Liver (tissue), 9 donors: ENCODE data around the gene SLC38A11. TPM values are rescaled to one million over a fixed set of nuclear protein-coding genes. Genes with fewer than 3 reads are reported as not detected.

Experiments
- DNase-seq: peaks from one replicate; pipeline ENCODE4 v3.0.0-alpha.2; 2017; ENCODE audit warnings: low spot score
- H3K27ac ChIP-seq, 2 donors: one replicate each; pipeline ENCODE4 v1.7.0; 2013; ENCODE audit warnings: inconsistent platforms in 2 of 2, low read length in 2 of 2, control low read depth in 1 of 2, low read depth in 1 of 2, mild to moderate bottlenecking in 1 of 2
- H3K27me3 ChIP-seq, 4 donors: one replicate each; pipeline versions ENCODE4 v1.6.1 to v1.7.0; 2013; ENCODE audit warnings: low read length in 3 of 4, inconsistent platforms in 1 of 4, mild to moderate bottlenecking in 1 of 4, moderate library complexity in 1 of 4; ENCODE audit not compliant: control insufficient read depth in 4 of 4, insufficient read depth in 4 of 4
- H3K36me3 ChIP-seq, 4 donors: one replicate each; pipeline versions ENCODE4 v1.6.1 to v1.7.0; 2013; ENCODE audit warnings: low read length in 3 of 4, mild to moderate bottlenecking in 3 of 4, low read depth in 1 of 4, moderate library complexity in 1 of 4; ENCODE audit not compliant: control insufficient read depth in 4 of 4, insufficient read depth in 3 of 4
- H3K4me1 ChIP-seq, 4 donors: one replicate each; pipeline versions ENCODE4 v1.6.1 to v1.7.0; 2013; ENCODE audit warnings: low read length in 3 of 4, mild to moderate bottlenecking in 3 of 4, moderate library complexity in 1 of 4; ENCODE audit not compliant: control insufficient read depth in 4 of 4, insufficient read depth in 4 of 4
- H3K4me3 ChIP-seq, 3 donors: one replicate each; pipeline versions ENCODE4 v1.6.1 to v1.7.0; 2013; ENCODE audit warnings: low read length in 3 of 3, control low read depth in 1 of 3, low read depth in 1 of 3, mild to moderate bottlenecking in 1 of 3
- H3K9ac ChIP-seq, 2 donors: one replicate each; pipeline ENCODE4 v1.7.0; 2013; ENCODE audit warnings: low read length in 2 of 2, mild to moderate bottlenecking in 2 of 2, moderate library complexity in 2 of 2, control low read depth in 1 of 2, low read depth in 1 of 2
- H3K9me3 ChIP-seq, 4 donors: one replicate each; pipeline versions ENCODE4 v1.6.1 to v1.7.0; 2013; ENCODE audit warnings: low read length in 3 of 4; ENCODE audit not compliant: control insufficient read depth in 4 of 4
- EGR1 ChIP-seq, 2 donors: IDR thresholded peaks; 2 replicates each; pipeline ENCODE4 v1.6.1; 2016 to 2018; ENCODE audit warnings: antibody characterized with exemption in 2 of 2, low read depth in 2 of 2
- FOXA1 ChIP-seq: IDR thresholded peaks from 2 replicates; pipeline ENCODE4 v1.6.1; 2016; ENCODE audit warnings: antibody characterized with exemption
- FOXA2 ChIP-seq: IDR thresholded peaks from 2 replicates; pipeline ENCODE4 v1.6.1; 2016; ENCODE audit warnings: antibody characterized with exemption
- GABPA ChIP-seq, 2 donors: IDR thresholded peaks in 1 of 2; conservative IDR thresholded peaks in 1 of 2; 2 replicates each; pipeline ENCODE4 v1.6.1; 2016; ENCODE audit warnings: antibody characterized with exemption in 2 of 2, mild to moderate bottlenecking in 1 of 2, moderate library complexity in 1 of 2
- HNF4A ChIP-seq, 2 donors: conservative IDR thresholded peaks; 2 replicates each; pipeline ENCODE4 v1.6.1; 2016; ENCODE audit warnings: antibody characterized with exemption in 2 of 2, mild to moderate bottlenecking in 2 of 2
- HNF4G ChIP-seq: IDR thresholded peaks from 2 replicates; pipeline ENCODE4 v1.6.1; 2016; ENCODE audit warnings: antibody characterized with exemption
- JUND ChIP-seq, 2 donors: IDR thresholded peaks; 2 replicates each; pipeline ENCODE4 v1.6.1; 2016; ENCODE audit warnings: antibody characterized with exemption in 2 of 2
- MAX ChIP-seq: IDR thresholded peaks from 2 replicates; pipeline ENCODE4 v1.6.1; 2016; ENCODE audit warnings: antibody characterized with exemption
- NR2F2 ChIP-seq: IDR thresholded peaks from 2 replicates; pipeline ENCODE4 v1.6.1; 2016; ENCODE audit warnings: antibody characterized with exemption
- RAD21 ChIP-seq, 2 donors: IDR thresholded peaks; 2 replicates each; pipeline ENCODE4 v1.6.1; 2016; ENCODE audit warnings: antibody characterized with exemption in 2 of 2, mild to moderate bottlenecking in 2 of 2
- RXRA ChIP-seq, 2 donors: IDR thresholded peaks; 2 replicates each; pipeline ENCODE4 v1.6.1; 2017 to 2018; ENCODE audit warnings: antibody characterized with exemption in 2 of 2, mild to moderate bottlenecking in 1 of 2
- SP1 ChIP-seq: IDR thresholded peaks from 2 replicates; pipeline ENCODE4 v1.6.1; 2018; ENCODE audit warnings: antibody characterized with exemption, mild to moderate bottlenecking
- TAF1 ChIP-seq: conservative IDR thresholded peaks from 2 replicates; pipeline ENCODE4 v1.6.1; 2016; ENCODE audit warnings: antibody characterized with exemption, mild to moderate bottlenecking
- YY1 ChIP-seq: IDR thresholded peaks from 2 replicates; pipeline ENCODE4 v1.6.1; 2016; ENCODE audit warnings: antibody characterized with exemption, mild to moderate bottlenecking
- WGBS: extraction: QIAGEN DNeasy Blood & Tissue Kit; methylation state at CpG from one replicate; pipeline ENCODE4 v1.1.7; 2013; 5-methylcytosine and 5-hydroxymethylcytosine counted together
- polyA plus RNA-seq, 2 donors: library from polyadenylated mRNA; stranded (reverse) in 1 of 2; unstranded in 1 of 2; fragments of 200-250 nt in 1 of 2; fragments of >200 nt in 1 of 2; fragmentation: Nextera tagmentation in 1 of 2; extraction: Ambion mirVana in 1 of 2; gene quantifications; one replicate each; pipeline versions ENCODE4 v1.2.1 to v1.2.3, GENCODE V29; 2013 to 2015
- total RNA-seq, 2 donors: library from RNA; depleted of rRNA; stranded (reverse); fragments of >200 nt; gene quantifications; one replicate each; pipeline ENCODE4 v1.2.3, GENCODE V29; 2014
- TF ChIP-seq, protein P1 (sequence below): fragments of 150-350 bp; IDR thresholded peaks from 2 replicates; pipeline ENCODE4 v1.5.1; 2017; ENCODE audit warnings: improper control_type of control experiment, low read depth, low read length; ENCODE audit not compliant: missing input control
- TF ChIP-seq, protein P2 (sequence below): IDR thresholded peaks from 2 replicates; pipeline ENCODE4 v1.6.1; 2016; ENCODE audit warnings: antibody characterized with exemption
- TF ChIP-seq, protein P3 (sequence below): IDR thresholded peaks from 2 replicates; pipeline ENCODE4 v1.6.1; 2016; ENCODE audit warnings: antibody characterized with exemption, mild to moderate bottlenecking
- TF ChIP-seq, protein P4 (sequence below): IDR thresholded peaks from 2 replicates; pipeline ENCODE4 v1.6.1; 2016; ENCODE audit warnings: antibody characterized with exemption
- donor health status: healthy.
- donor health status: healthy.
- donor health status: healthy.
- donor health status: healthy.
- donor health status: healthy.

SLC38A11 gene
- total and polyA plus RNA-seq, 4 donors = 0.54 to 3.3 (median 2.3) TPM

- TF ChIP-seq RAD21 (IDR thresholded peaks at IDR 0.05) (no peak), GABPA (IDR thresholded peaks at IDR 0.05 in 1 of 2, conservative IDR thresholded peaks at IDR 0.05 in 1 of 2) (no peak), HNF4A (conservative IDR thresholded peaks at IDR 0.05) (no peak), FOXA1 (no peak), RXRA (IDR thresholded peaks at IDR 0.05) (no peak), SP1 (no peak), FOXA2 (no peak), TAF1 (no peak), JUND (IDR thresholded peaks at IDR 0.05) (no peak), YY1 (no peak), MAX (no peak), NR2F2 (no peak), HNF4G (no peak)
- TF ChIP-seq, protein P1, sequence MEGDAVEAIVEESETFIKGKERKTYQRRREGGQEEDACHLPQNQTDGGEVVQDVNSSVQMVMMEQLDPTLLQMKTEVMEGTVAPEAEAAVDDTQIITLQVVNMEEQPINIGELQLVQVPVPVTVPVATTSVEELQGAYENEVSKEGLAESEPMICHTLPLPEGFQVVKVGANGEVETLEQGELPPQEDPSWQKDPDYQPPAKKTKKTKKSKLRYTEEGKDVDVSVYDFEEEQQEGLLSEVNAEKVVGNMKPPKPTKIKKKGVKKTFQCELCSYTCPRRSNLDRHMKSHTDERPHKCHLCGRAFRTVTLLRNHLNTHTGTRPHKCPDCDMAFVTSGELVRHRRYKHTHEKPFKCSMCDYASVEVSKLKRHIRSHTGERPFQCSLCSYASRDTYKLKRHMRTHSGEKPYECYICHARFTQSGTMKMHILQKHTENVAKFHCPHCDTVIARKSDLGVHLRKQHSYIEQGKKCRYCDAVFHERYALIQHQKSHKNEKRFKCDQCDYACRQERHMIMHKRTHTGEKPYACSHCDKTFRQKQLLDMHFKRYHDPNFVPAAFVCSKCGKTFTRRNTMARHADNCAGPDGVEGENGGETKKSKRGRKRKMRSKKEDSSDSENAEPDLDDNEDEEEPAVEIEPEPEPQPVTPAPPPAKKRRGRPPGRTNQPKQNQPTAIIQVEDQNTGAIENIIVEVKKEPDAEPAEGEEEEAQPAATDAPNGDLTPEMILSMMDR = no peak
- TF ChIP-seq, protein P2, sequence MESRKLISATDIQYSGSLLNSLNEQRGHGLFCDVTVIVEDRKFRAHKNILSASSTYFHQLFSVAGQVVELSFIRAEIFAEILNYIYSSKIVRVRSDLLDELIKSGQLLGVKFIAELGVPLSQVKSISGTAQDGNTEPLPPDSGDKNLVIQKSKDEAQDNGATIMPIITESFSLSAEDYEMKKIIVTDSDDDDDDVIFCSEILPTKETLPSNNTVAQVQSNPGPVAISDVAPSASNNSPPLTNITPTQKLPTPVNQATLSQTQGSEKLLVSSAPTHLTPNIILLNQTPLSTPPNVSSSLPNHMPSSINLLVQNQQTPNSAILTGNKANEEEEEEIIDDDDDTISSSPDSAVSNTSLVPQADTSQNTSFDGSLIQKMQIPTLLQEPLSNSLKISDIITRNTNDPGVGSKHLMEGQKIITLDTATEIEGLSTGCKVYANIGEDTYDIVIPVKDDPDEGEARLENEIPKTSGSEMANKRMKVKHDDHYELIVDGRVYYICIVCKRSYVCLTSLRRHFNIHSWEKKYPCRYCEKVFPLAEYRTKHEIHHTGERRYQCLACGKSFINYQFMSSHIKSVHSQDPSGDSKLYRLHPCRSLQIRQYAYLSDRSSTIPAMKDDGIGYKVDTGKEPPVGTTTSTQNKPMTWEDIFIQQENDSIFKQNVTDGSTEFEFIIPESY = no peak
- no peak overlapping the region for H3K27ac ChIP-seq
- no peaks in the 10 kb centered on the region for H3K27me3 ChIP-seq
- H3K4me3 ChIP-seq = no peak overlapping the region
- peaks cover 3 to 19% (median 16%) of the 10 kb centered on the region in 4 donors for H3K4me1 ChIP-seq
- WGBS = 89% methylated on average over 5 of the region's 5 CpGs
- no peaks in the 10 kb centered on the region for H3K9me3 ChIP-seq
- no peak overlapping the region for H3K9ac ChIP-seq
- H3K36me3 ChIP-seq = no peaks in the 10 kb centered on the region
- DNase-seq = no peak
Observed at GRCh38 chr2:164891460-164891859, 63.9 kb downstream of the SLC38A11 start.

DNA sequence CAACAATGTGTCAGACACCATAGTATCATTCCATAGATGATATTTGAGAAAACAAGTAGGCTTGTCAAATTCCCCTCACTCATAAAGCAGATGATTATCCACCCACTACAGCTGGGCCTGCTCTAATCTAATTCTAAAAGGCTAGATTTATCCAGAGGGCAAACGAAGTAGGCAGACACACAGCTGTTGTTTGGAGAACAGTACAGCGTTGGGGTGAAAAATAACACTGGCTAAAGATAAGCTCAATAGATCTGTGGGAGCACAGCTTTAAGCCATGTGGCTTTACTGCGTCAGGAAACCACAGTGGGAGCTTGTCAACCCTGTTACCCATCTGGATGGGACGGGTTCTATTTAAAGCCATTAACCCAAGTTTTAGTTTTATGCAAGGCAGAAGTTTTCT is 64.8 kb downstream of the SLC38A11 start:
- no peak for DNase-seq
- H3K36me3 ChIP-seq = no peaks in the 10 kb centered on the region
- no peak overlapping the region for H3K27ac ChIP-seq
- no peak for TF ChIP-seq JUND (IDR thresholded peaks at IDR 0.05)
- no peak for TF ChIP-seq YY1
- TF ChIP-seq HNF4A (conservative IDR thresholded peaks at IDR 0.05) = no peak
- TF ChIP-seq, protein P3, sequence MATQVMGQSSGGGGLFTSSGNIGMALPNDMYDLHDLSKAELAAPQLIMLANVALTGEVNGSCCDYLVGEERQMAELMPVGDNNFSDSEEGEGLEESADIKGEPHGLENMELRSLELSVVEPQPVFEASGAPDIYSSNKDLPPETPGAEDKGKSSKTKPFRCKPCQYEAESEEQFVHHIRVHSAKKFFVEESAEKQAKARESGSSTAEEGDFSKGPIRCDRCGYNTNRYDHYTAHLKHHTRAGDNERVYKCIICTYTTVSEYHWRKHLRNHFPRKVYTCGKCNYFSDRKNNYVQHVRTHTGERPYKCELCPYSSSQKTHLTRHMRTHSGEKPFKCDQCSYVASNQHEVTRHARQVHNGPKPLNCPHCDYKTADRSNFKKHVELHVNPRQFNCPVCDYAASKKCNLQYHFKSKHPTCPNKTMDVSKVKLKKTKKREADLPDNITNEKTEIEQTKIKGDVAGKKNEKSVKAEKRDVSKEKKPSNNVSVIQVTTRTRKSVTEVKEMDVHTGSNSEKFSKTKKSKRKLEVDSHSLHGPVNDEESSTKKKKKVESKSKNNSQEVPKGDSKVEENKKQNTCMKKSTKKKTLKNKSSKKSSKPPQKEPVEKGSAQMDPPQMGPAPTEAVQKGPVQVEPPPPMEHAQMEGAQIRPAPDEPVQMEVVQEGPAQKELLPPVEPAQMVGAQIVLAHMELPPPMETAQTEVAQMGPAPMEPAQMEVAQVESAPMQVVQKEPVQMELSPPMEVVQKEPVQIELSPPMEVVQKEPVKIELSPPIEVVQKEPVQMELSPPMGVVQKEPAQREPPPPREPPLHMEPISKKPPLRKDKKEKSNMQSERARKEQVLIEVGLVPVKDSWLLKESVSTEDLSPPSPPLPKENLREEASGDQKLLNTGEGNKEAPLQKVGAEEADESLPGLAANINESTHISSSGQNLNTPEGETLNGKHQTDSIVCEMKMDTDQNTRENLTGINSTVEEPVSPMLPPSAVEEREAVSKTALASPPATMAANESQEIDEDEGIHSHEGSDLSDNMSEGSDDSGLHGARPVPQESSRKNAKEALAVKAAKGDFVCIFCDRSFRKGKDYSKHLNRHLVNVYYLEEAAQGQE = no peak
- TF ChIP-seq, protein P4, sequence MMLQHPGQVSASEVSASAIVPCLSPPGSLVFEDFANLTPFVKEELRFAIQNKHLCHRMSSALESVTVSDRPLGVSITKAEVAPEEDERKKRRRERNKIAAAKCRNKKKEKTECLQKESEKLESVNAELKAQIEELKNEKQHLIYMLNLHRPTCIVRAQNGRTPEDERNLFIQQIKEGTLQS = no peak
- TF ChIP-seq EGR1 (IDR thresholded peaks at IDR 0.05; ENCODE audit: low read depth in 2 of 2) = no peak
- no peak for TF ChIP-seq RXRA (IDR thresholded peaks at IDR 0.05)
- TF ChIP-seq NR2F2 = no peak
- TF ChIP-seq FOXA2 = no peak
- TF ChIP-seq FOXA1 = no peak
- no peak for TF ChIP-seq SP1
- no peak for TF ChIP-seq GABPA (IDR thresholded peaks at IDR 0.05 in 1 of 2, conservative IDR thresholded peaks at IDR 0.05 in 1 of 2)
- TF ChIP-seq HNF4G = no peak
- no peak for TF ChIP-seq RAD21 (IDR thresholded peaks at IDR 0.05)
- TF ChIP-seq, protein P2 = no peak
- H3K27me3 ChIP-seq = no peaks in the 10 kb centered on the region
- H3K4me3 ChIP-seq = no peak overlapping the region
- H3K9ac ChIP-seq = no peak overlapping the region
- H3K4me1 ChIP-seq = peaks cover 3 to 19% (median 16%) of the 10 kb centered on the region in 4 donors
- H3K9me3 ChIP-seq = no peaks in the 10 kb centered on the region
- 50% methylated on average over 4 of the region's 4 CpGs for WGBS
